ENCODE data around the gene SEC61A2.

GRCh38 chr10:12196531-12197211, 67.2 kb downstream of the SEC61A2 start:
- no peak for TF ChIP-seq POLR2AphosphoS5 (IDR thresholded peaks at IDR 0.05)
- TF ChIP-seq, protein P1, sequence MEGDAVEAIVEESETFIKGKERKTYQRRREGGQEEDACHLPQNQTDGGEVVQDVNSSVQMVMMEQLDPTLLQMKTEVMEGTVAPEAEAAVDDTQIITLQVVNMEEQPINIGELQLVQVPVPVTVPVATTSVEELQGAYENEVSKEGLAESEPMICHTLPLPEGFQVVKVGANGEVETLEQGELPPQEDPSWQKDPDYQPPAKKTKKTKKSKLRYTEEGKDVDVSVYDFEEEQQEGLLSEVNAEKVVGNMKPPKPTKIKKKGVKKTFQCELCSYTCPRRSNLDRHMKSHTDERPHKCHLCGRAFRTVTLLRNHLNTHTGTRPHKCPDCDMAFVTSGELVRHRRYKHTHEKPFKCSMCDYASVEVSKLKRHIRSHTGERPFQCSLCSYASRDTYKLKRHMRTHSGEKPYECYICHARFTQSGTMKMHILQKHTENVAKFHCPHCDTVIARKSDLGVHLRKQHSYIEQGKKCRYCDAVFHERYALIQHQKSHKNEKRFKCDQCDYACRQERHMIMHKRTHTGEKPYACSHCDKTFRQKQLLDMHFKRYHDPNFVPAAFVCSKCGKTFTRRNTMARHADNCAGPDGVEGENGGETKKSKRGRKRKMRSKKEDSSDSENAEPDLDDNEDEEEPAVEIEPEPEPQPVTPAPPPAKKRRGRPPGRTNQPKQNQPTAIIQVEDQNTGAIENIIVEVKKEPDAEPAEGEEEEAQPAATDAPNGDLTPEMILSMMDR (IDR thresholded peaks at IDR 0.05), result no peak

All from esophagus muscularis mucosa (tissue), 3 donors.